ENCODE measurements around the gene ITGA6. TPM values are rescaled to one million over a fixed set of nuclear protein-coding genes. Genes with fewer than 3 reads are reported as not detected.

The ITGA6 gene
- total RNA-seq, 1 experiment from 2014 or later, result 27.8 TPM

- Histone ChIP-seq H3K4me3 (ENCODE audit: low read depth, low read length) (no peak overlapping the region), H3K36me3 (ENCODE audit: control insufficient read depth, insufficient read depth, low read length) (no peaks in the 10 kb centered on the region), H3K27me3 (replicated peaks; ENCODE audit: control insufficient read depth, insufficient read depth, low read length) (no peaks in the 10 kb centered on the region), H3K4me1 (no peaks in the 10 kb centered on the region), H3K9me3 (no peaks in the 10 kb centered on the region)
- ChIA-PET POLR2A (no interaction called here), CTCF (no interaction called here)
- H3K4me3 Mint-ChIP-seq (ENCODE audit: unreplicated experiment), result no peak overlapping the region
- no peak overlapping the region for H3K27ac Mint-ChIP-seq (ENCODE audit: unreplicated experiment)
- intact Hi-C loops (cut with micrococcal nuclease; ENCODE audit: unreplicated experiment), result no loop called here
- peaks cover 2% of the 10 kb centered on the region for H3K27me3 Mint-ChIP-seq (ENCODE audit: insufficient read depth, unreplicated experiment)
- DNase-seq, result no peak
- H3K9me3 Mint-ChIP-seq (ENCODE audit: unreplicated experiment), result no peaks in the 10 kb centered on the region
- no peaks in the 10 kb centered on the region for H3K4me1 Mint-ChIP-seq (ENCODE audit: low read depth, unreplicated experiment)
- TF ChIP-seq CTCF (IDR thresholded peaks at IDR 0.05; ENCODE audit: insufficient read depth in 1 of 2, low read depth in 1 of 2, low read length in 1 of 2, severe bottlenecking in 1 of 2, unreplicated experiment in 1 of 2), result no peak
- H3K36me3 Mint-ChIP-seq (ENCODE audit: insufficient read depth, unreplicated experiment), result no peaks in the 10 kb centered on the region
- BruUV-seq (replicated peaks), result no TSS peak
Measured at GRCh38 chr2:172403402-172403801, 24.0 kb upstream of the ITGA6 start.

GRCh38 chr2:172403881-172404468 is 23.4 kb upstream of the ITGA6 start:
- no peaks in the 10 kb centered on the region for H3K9me3 Mint-ChIP-seq (ENCODE audit: unreplicated experiment)
- CTCF ChIA-PET, result no interaction called here
- intact Hi-C loops (cut with micrococcal nuclease; ENCODE audit: unreplicated experiment), result no loop called here

GRCh38 chr2:172404824-172405223 is 22.6 kb upstream of the ITGA6 start:
- intact Hi-C loops (cut with micrococcal nuclease; ENCODE audit: unreplicated experiment), result no loop called here
- H3K27ac Mint-ChIP-seq (ENCODE audit: unreplicated experiment), result no peak overlapping the region
- TF ChIP-seq CTCF (IDR thresholded peaks at IDR 0.05; ENCODE audit: insufficient read depth in 1 of 2, low read depth in 1 of 2, low read length in 1 of 2, severe bottlenecking in 1 of 2, unreplicated experiment in 1 of 2), result no peak
- H3K4me3 Mint-ChIP-seq (ENCODE audit: unreplicated experiment), result no peak overlapping the region
- Histone ChIP-seq H3K4me1 (no peaks in the 10 kb centered on the region), H3K4me3 (ENCODE audit: low read depth, low read length) (no peak overlapping the region), H3K27me3 (replicated peaks; ENCODE audit: control insufficient read depth, insufficient read depth, low read length) (no peaks in the 10 kb centered on the region), H3K36me3 (ENCODE audit: control insufficient read depth, insufficient read depth, low read length) (no peaks in the 10 kb centered on the region), H3K9me3 (no peaks in the 10 kb centered on the region)
- ChIA-PET CTCF (no interaction called here), POLR2A (no interaction called here)
- no peaks in the 10 kb centered on the region for H3K9me3 Mint-ChIP-seq (ENCODE audit: unreplicated experiment)
- no peaks in the 10 kb centered on the region for H3K36me3 Mint-ChIP-seq (ENCODE audit: insufficient read depth, unreplicated experiment)
- no peaks in the 10 kb centered on the region for H3K4me1 Mint-ChIP-seq (ENCODE audit: low read depth, unreplicated experiment)
- no TSS peak for BruUV-seq (replicated peaks)
- DNase-seq, result no peak
- H3K27me3 Mint-ChIP-seq (ENCODE audit: insufficient read depth, unreplicated experiment), result peaks cover 5% of the 10 kb centered on the region

More at GRCh38 chr2:172403881-172404468, 23.4 kb upstream of the ITGA6 start:
- Histone ChIP-seq H3K36me3 (ENCODE audit: control insufficient read depth, insufficient read depth, low read length) (no peaks in the 10 kb centered on the region), H3K4me3 (ENCODE audit: low read depth, low read length) (no peak overlapping the region), H3K4me1 (no peaks in the 10 kb centered on the region), H3K27me3 (replicated peaks; ENCODE audit: control insufficient read depth, insufficient read depth, low read length) (no peaks in the 10 kb centered on the region), H3K9me3 (no peaks in the 10 kb centered on the region)
- Mint-ChIP-seq H3K4me1 (ENCODE audit: low read depth, unreplicated experiment) (no peaks in the 10 kb centered on the region), H3K36me3 (ENCODE audit: insufficient read depth, unreplicated experiment) (no peaks in the 10 kb centered on the region), H3K4me3 (ENCODE audit: unreplicated experiment) (no peak overlapping the region), H3K27me3 (ENCODE audit: insufficient read depth, unreplicated experiment) (peaks cover 2% of the 10 kb centered on the region), H3K27ac (ENCODE audit: unreplicated experiment) (no peak overlapping the region)
- no TSS peak for BruUV-seq (replicated peaks)
- DNase-seq, result no peak
- POLR2A ChIA-PET, result no interaction called here
- no peak for TF ChIP-seq CTCF (IDR thresholded peaks at IDR 0.05; ENCODE audit: insufficient read depth in 1 of 2, low read depth in 1 of 2, low read length in 1 of 2, severe bottlenecking in 1 of 2, unreplicated experiment in 1 of 2)
